Esophagus squamous epithelium (tissue), 5 donors: Measurements from ENCODE around the gene ZNF571. TPM values are rescaled to one million over a fixed set of nuclear protein-coding genes. Genes with fewer than 3 reads are reported as not detected.

Source experiments
- DNase-seq: peaks from one replicate; lab custom pipeline; 2025; lab: John Stamatoyannopoulos, UW
- H3K27ac ChIP-seq, 4 donors: fragments of 200-600 bp; sonication (generic); one replicate each; pipeline ENCODE4 v1.5.1; 2016 to 2019; ENCODE audit warnings: mild to moderate bottlenecking in 1 of 4
- H3K27me3 ChIP-seq, 4 donors: fragments of 200-600 bp; sonication (generic); 1 replicate in 3 of 4; 2 replicates in 1 of 4; pipeline versions ENCODE4 v1.5.1 to v1.6.0; 2017 to 2021; ENCODE audit warnings: antibody characterized with exemption in 1 of 4
- H3K36me3 ChIP-seq, 3 donors: fragments of 200-600 bp; sonication (generic); one replicate each; pipeline ENCODE4 v1.5.1; 2016 to 2019
- H3K4me1 ChIP-seq, 3 donors: fragments of 200-600 bp; sonication (generic); one replicate each; pipeline ENCODE4 v1.5.1; 2017 to 2019
- H3K4me3 ChIP-seq, 4 donors: fragments of 200-600 bp; sonication (generic); 1 replicate in 3 of 4; 2 replicates in 1 of 4; pipeline ENCODE4 v1.5.1; 2016 to 2019; ENCODE audit warnings: mild to moderate bottlenecking in 2 of 4, moderate library complexity in 1 of 4
- H3K9me3 ChIP-seq, 3 donors: fragments of 200-600 bp; sonication (generic); one replicate each; pipeline ENCODE4 v1.5.1; 2016 to 2019
- POLR2A ChIP-seq, 4 donors: fragments of 450-650 bp; IDR thresholded peaks; one replicate each; pipeline ENCODE4 v1.6.1; 2017; ENCODE audit warnings: antibody characterized with exemption in 4 of 4, mild to moderate bottlenecking in 4 of 4, moderate library complexity in 3 of 4
- WGBS, 2 donors: methylation state at CpG; one replicate each; pipeline ENCODE4 v1.1.5; 2018; 5-methylcytosine and 5-hydroxymethylcytosine counted together
- intact Hi-C: fragments of 100-400 bp; cut with DNase I; formaldehyde crosslinking; loops from one replicate; pipeline ENCODE4 v1.15.0; 2022
- total RNA-seq, 4 donors: library from RNA; depleted of rRNA; stranded (reverse); fragments of >200 nt; gene quantifications; one replicate each; pipeline ENCODE4 v1.1.0, GENCODE V29; 2016
- TF ChIP-seq, protein P1 (sequence below), 6 experiments: fragments of 450-650 bp in 4 of 6; fragments of 200-600 bp in 2 of 6; sonication (generic) in 2 of 6; IDR thresholded peaks; one replicate each; pipeline ENCODE4 v1.5.1; 2016 to 2019; ENCODE audit warnings: antibody characterized with exemption in 6 of 6, mild to moderate bottlenecking in 4 of 6, moderate library complexity in 4 of 6
- donor health status: DM: yes; HTN: yes; CAD: no.

ZNF571 gene
- total RNA-seq, 4 donors from 2014 or later = 0.95 to 4.6 (median 2.1) TPM

DNA sequence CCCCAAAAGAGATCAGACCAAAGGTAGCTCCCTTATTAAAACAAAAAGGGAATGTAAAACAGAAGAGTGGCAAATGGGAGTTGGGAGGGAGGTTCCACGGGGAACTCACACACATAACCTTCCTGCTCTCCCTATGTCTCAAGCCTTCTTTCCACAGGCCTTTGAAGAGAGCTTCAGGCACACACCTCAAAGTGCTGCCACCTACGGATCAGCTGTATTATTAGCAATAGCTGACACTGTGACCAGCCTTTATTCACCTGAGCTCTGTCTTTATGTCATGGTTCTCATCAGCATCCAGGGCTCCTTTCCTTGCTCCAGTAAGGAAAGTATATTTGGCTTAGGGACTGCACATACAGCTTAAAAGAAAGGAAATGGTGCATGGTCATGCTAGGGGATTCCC lies 11.3 kb downstream of the ZNF571 start:
- TF ChIP-seq, protein P1, sequence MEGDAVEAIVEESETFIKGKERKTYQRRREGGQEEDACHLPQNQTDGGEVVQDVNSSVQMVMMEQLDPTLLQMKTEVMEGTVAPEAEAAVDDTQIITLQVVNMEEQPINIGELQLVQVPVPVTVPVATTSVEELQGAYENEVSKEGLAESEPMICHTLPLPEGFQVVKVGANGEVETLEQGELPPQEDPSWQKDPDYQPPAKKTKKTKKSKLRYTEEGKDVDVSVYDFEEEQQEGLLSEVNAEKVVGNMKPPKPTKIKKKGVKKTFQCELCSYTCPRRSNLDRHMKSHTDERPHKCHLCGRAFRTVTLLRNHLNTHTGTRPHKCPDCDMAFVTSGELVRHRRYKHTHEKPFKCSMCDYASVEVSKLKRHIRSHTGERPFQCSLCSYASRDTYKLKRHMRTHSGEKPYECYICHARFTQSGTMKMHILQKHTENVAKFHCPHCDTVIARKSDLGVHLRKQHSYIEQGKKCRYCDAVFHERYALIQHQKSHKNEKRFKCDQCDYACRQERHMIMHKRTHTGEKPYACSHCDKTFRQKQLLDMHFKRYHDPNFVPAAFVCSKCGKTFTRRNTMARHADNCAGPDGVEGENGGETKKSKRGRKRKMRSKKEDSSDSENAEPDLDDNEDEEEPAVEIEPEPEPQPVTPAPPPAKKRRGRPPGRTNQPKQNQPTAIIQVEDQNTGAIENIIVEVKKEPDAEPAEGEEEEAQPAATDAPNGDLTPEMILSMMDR (IDR thresholded peaks at IDR 0.05) = no peak
- no peak for TF ChIP-seq POLR2A (IDR thresholded peaks at IDR 0.05)
- no peak for DNase-seq
- intact Hi-C loops = no loop called here
- no peaks in the 10 kb centered on the region for H3K27me3 ChIP-seq
- WGBS, 2 donors = 75 to 78% methylated on average over 2 of the region's 2 CpGs
- peaks cover 0 to 94% (median 64%) of the 10 kb centered on the region in 3 donors for H3K9me3 ChIP-seq
- no peaks in the 10 kb centered on the region for H3K4me1 ChIP-seq
- peaks cover 18 to 97% (median 21%) of the 10 kb centered on the region in 3 donors for H3K36me3 ChIP-seq
- no peak overlapping the region for H3K27ac ChIP-seq
- no peak overlapping the region for H3K4me3 ChIP-seq

DNA sequence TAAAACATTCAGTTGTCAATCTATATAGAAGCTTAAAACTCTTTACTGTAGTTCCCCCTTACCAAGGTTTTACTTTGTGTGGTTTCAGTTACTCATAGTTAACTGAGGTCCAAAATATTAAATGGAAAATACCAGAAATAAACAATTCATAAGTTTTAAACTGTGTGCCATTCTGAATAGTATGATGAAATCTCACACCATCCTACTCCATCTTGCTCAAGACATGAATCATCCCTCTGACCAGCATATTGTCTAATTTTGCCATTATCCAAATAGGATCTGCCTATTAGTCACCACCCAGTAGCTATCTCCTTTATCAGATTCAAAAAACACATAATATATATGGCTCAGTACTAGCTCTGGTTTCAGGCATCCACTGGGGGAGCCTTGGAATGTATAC lies 22.4 kb downstream of the ZNF571 start:
- Histone ChIP-seq H3K4me3 (no peak overlapping the region), H3K27ac (no peak overlapping the region), H3K9me3 (peaks cover under 1 to 10% (median 7%) of the 10 kb centered on the region in 3 donors), H3K27me3 (no peaks in the 10 kb centered on the region), H3K4me1 (no peaks in the 10 kb centered on the region), H3K36me3 (peaks cover 0 to 56% (median 7%) of the 10 kb centered on the region in 3 donors)
- DNase-seq = no peak
- intact Hi-C loops = no loop called here
- TF ChIP-seq, protein P1 (IDR thresholded peaks at IDR 0.05) = no peak
- no peak for TF ChIP-seq POLR2A (IDR thresholded peaks at IDR 0.05)

GRCh38 chr19:37565370-37565669 lies 29.3 kb downstream of the ZNF571 start:
- peaks cover 0 to 93% (median 8%) of the 10 kb centered on the region in 3 donors for H3K36me3 ChIP-seq
- peaks cover 0 to 24% (median 0%) of the 10 kb centered on the region in 3 donors for H3K9me3 ChIP-seq
- H3K4me3 ChIP-seq = peak overlapping the region in 1 of 4 donors; percentile 3
- DNase-seq = no peak
- H3K27me3 ChIP-seq = no peaks in the 10 kb centered on the region
- no peaks in the 10 kb centered on the region for H3K4me1 ChIP-seq
- intact Hi-C loops = no loop called here
- no peak overlapping the region for H3K27ac ChIP-seq
- TF ChIP-seq POLR2A (IDR thresholded peaks at IDR 0.05) = no peak
- TF ChIP-seq, protein P1 (IDR thresholded peaks at IDR 0.05) = no peak

DNA sequence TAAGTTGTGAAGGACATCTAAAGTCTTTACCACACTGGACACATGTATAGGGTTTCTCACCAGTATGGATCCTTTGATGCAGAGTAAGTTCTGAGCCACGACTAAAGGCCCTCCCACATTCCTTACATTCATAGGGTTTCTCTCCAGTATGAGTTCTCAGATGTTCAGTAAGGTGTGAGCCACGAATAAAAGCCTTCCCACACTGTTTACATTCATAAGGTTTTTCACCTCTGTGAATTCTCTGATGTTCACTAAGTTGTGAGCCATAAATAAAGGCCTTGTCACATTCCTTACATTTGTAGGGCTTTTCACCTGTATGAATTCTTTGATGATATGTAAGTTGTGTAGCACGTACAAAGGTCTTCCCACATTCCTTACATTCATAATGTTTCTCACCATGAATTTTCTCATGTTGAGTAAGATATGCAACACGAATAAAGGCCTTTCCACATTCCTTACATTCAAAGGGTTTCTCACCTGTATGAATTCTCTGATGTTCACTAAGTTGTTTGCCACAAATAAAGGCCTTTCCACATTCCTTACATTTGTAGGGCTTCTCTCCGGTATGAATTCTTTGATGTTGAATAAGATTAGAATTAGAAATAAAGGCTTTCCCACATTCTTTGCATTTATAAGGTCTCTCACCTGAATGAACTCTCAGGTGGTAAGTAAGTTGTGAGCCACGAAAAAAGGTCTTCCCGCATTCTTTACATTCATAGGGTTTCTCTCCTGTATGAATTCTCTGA lies 29.8 kb downstream of the ZNF571 start:
- no peak for DNase-seq
- TF ChIP-seq, protein P1 (IDR thresholded peaks at IDR 0.05) = no peak
- no peak for TF ChIP-seq POLR2A (IDR thresholded peaks at IDR 0.05)
- Histone ChIP-seq H3K4me1 (no peaks in the 10 kb centered on the region), H3K4me3 (no peak overlapping the region), H3K27me3 (no peaks in the 10 kb centered on the region), H3K36me3 (peaks cover 0 to 93% (median 8%) of the 10 kb centered on the region in 3 donors), H3K9me3 (peaks cover 0 to 30% (median 0%) of the 10 kb centered on the region in 3 donors), H3K27ac (no peak overlapping the region)
- WGBS, 2 donors = 86 to 94% methylated on average over 7 of the region's 7 CpGs
- intact Hi-C loops = no loop called here

- no peak for DNase-seq
- peaks cover 0 to 84% (median 8%) of the 10 kb centered on the region in 3 donors for H3K36me3 ChIP-seq
- H3K27me3 ChIP-seq = no peaks in the 10 kb centered on the region
- WGBS, 2 donors = 84 to 95% methylated on average over 3 of the region's 3 CpGs
- intact Hi-C loops = no loop called here
- no peak overlapping the region for H3K4me3 ChIP-seq
- H3K4me1 ChIP-seq = no peaks in the 10 kb centered on the region
- TF ChIP-seq POLR2A (IDR thresholded peaks at IDR 0.05) = no peak
- TF ChIP-seq, protein P1 (IDR thresholded peaks at IDR 0.05) = no peak
- H3K9me3 ChIP-seq = peaks cover 0 to 31% (median 0%) of the 10 kb centered on the region in 3 donors
- H3K27ac ChIP-seq = no peak overlapping the region
These were observed 31.1 kb downstream of the ZNF571 start for GRCh38 chr19:37563518-37563917.
